ENCODE results near the gene BAG3.

BAG3 gene

DNA sequence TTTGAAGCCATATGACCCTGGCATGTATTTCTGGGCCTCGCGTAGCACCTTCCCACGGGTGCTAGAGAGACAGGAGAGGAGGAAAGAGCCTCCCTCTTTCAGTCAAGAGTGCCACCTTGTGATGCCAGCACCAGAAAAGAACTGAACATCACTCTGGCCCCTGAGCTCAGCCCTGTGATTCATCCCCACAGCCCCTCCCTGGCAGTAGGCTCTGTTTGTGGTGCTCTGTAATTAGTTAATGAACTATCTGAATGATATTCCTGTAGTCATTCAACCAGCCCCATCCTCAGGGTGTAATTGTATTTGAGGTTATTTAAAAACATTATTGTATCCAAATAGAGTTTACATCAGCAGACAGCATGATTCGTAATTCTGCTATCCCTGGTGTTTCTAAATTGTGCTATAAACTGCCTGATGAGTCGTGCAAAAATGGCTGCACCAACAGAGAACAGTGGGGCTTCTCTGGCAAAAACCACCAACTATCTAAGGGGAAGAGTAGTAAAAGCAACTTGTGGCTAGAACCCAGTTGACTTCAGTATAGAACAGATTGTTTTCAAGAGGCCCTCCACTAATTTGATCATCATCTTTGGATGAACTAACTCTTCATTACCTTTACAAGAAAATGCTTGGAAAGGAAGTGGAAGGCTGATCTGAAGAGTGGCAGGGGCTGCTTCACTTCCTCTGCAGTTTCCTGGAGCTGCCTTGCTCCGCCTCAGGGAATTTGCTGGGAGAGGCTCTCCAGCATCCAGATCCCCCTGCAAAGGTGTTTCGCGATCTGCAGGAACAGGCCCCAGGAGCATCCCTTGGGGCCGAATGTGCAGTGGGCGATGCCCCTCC, 30.7 kb upstream of the BAG3 start:
- H3K4me1 ChIP-seq (ENCODE audit: insufficient read depth, low read length): peaks cover 5% of the 10 kb centered on the region
- no peaks in the 10 kb centered on the region for H3K36me3 ChIP-seq (ENCODE audit: insufficient read depth, low read length)
- H3K4me3 ChIP-seq (ENCODE audit: low read length): no peak overlapping the region
- no peaks in the 10 kb centered on the region for H3K27me3 ChIP-seq (ENCODE audit: insufficient read depth, low read length)
- H2AFZ ChIP-seq (ENCODE audit: low read depth, low read length): no peak overlapping the region
- H3K9me3 ChIP-seq (ENCODE audit: low read length): no peaks in the 10 kb centered on the region

DNA sequence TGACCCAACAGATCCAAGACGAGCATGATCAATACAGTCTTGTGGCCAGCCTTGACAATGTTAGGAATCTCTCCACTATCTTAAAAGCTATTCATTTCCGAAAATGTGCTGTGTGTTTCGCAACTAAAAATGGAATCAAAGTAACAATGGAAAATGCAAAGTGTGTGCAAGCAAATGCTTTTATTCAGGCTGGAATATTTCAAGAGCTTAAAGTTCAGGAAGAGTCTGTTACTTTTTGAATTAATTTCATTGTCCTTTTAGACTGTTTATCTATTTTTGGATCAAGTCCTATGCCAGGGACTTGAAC, 30.1 kb upstream of the BAG3 start:
- no peaks in the 10 kb centered on the region for H3K27me3 ChIP-seq (ENCODE audit: insufficient read depth, low read length)
- H3K4me3 ChIP-seq (ENCODE audit: low read length): no peak overlapping the region
- H3K4me1 ChIP-seq (ENCODE audit: insufficient read depth, low read length): peaks cover 5% of the 10 kb centered on the region
- H2AFZ ChIP-seq (ENCODE audit: low read depth, low read length): no peak overlapping the region
- no peaks in the 10 kb centered on the region for H3K36me3 ChIP-seq (ENCODE audit: insufficient read depth, low read length)
- no peaks in the 10 kb centered on the region for H3K9me3 ChIP-seq (ENCODE audit: low read length)

DNA sequence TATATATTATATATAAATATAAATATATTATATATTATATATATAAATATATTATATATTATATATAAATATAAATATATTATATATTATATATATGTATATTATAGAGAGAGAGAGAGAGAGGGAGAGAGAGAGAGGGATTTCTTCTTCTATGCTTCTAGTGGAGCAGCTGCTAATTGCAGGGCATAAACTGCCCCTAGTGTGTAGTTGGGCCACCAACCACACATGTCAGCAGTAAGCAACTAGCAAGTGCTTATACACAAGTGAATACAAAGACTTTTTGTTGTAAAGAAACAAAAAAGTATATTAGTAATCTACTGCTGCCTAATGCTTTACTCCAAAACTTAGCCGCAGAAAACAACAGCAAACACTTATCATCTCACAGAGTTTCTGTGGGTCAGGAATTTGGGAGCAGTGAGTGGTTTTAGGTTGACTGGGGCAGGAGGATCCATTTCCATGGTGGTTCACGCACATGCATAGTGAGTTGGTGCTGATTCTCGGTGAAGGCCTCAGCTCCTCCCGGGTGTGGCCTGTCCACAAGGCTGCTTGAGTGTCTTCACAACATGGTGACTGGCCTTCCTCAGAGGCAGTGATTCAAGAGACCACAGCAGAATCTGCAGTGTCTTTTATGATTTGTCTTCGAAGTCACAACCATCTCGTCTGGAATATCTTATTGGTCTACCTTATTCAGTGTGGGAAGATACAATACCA, 25.5 kb upstream of the BAG3 start:
- no peak overlapping the region for H2AFZ ChIP-seq (ENCODE audit: low read depth, low read length)
- no peaks in the 10 kb centered on the region for H3K9me3 ChIP-seq (ENCODE audit: low read length)
- no peak overlapping the region for H3K4me3 ChIP-seq (ENCODE audit: low read length)
- no peaks in the 10 kb centered on the region for H3K27me3 ChIP-seq (ENCODE audit: insufficient read depth, low read length)
- no peaks in the 10 kb centered on the region for H3K36me3 ChIP-seq (ENCODE audit: insufficient read depth, low read length)
- H3K4me1 ChIP-seq (ENCODE audit: insufficient read depth, low read length): peaks cover 3% of the 10 kb centered on the region

DNA sequence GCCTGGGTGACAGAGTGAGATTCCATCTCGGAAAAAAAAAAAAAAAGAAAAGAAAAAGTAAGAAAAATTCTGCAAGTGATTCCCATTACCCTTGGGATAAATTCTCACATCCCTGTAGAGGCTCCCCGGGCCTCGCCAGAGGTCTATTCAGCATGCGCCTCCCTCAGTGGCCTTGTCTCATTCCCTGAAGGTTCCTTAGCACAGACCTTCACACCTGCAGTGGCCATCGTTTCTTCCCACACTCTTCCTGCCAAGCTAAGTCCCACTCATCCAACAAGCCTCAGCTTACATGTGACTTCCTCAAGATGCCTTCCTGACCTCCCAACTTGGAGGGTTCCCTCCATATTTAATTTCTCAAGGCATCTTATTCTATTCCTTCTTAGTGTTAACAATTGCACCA, 20.9 kb upstream of the BAG3 start:
- Histone ChIP-seq H3K4me3 (ENCODE audit: low read length) (no peak overlapping the region), H3K27me3 (ENCODE audit: insufficient read depth, low read length) (no peaks in the 10 kb centered on the region), H3K4me1 (ENCODE audit: insufficient read depth, low read length) (no peaks in the 10 kb centered on the region), H2AFZ (ENCODE audit: low read depth, low read length) (no peak overlapping the region), H3K9me3 (ENCODE audit: low read length) (no peaks in the 10 kb centered on the region), H3K36me3 (ENCODE audit: insufficient read depth, low read length) (no peaks in the 10 kb centered on the region)

DNA sequence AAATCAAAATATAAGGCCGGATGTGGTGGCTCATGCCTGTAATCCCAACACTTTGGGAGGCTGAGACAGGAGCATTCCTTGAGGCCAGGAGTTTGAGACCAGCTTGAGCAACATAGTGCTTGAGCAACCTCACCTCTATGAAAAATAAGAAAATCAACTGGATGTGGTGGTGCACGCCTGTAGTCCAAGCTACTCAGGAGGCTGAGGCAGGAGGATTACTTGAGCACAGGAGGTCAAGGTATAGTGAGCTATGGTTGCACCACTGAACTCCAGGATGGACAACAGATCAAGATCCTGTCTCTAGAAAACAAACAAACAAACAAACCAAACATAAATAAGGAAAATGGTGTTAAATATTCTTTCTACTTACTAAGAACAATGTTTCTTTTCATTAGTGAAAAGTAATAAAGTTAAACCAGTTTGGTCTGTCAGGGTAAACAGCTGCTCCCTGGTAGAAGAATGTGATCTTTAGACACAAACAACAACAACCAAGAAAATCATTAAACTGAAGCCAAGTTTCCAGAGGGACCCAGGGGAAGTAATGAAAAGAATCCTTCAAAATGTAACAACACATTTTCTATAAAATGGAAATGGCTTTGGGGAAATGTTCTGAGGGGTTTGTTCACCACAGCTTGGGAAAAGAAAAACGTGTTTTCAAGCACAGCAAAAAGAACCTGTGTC, 17.5 kb upstream of the BAG3 start:
- no peaks in the 10 kb centered on the region for H3K36me3 ChIP-seq (ENCODE audit: insufficient read depth, low read length)
- H2AFZ ChIP-seq (ENCODE audit: low read depth, low read length): no peak overlapping the region
- no peak overlapping the region for H3K4me3 ChIP-seq (ENCODE audit: low read length)
- no peaks in the 10 kb centered on the region for H3K27me3 ChIP-seq (ENCODE audit: insufficient read depth, low read length)
- no peaks in the 10 kb centered on the region for H3K9me3 ChIP-seq (ENCODE audit: low read length)
- no peaks in the 10 kb centered on the region for H3K4me1 ChIP-seq (ENCODE audit: insufficient read depth, low read length)

DNA sequence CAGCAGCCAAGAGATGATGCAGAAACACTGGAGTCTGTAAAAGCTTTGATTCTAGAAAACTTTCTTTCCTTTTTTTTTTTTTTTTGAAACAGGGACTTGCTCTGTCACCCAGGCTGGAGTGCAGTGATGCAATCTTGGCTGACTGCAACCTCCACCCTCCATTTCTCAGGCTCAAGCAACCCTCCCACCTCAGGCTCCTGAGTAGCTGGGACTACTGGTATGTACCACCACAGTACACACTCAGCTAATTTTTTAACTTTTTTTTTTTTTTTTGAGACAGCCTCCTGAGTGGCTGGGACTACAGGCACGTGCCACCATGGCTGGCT, 17.0 kb upstream of the BAG3 start:
- Histone ChIP-seq H2AFZ (ENCODE audit: low read depth, low read length) (no peak overlapping the region), H3K36me3 (ENCODE audit: insufficient read depth, low read length) (no peaks in the 10 kb centered on the region), H3K4me3 (ENCODE audit: low read length) (no peak overlapping the region), H3K27me3 (ENCODE audit: insufficient read depth, low read length) (no peaks in the 10 kb centered on the region), H3K4me1 (ENCODE audit: insufficient read depth, low read length) (no peaks in the 10 kb centered on the region), H3K9me3 (ENCODE audit: low read length) (no peaks in the 10 kb centered on the region)

- Histone ChIP-seq H3K9me3 (ENCODE audit: low read length) (no peaks in the 10 kb centered on the region), H2AFZ (ENCODE audit: low read depth, low read length) (no peak overlapping the region), H3K36me3 (ENCODE audit: insufficient read depth, low read length) (no peaks in the 10 kb centered on the region), H3K27me3 (ENCODE audit: insufficient read depth, low read length) (no peaks in the 10 kb centered on the region), H3K4me3 (ENCODE audit: low read length) (no peak overlapping the region), H3K4me1 (ENCODE audit: insufficient read depth, low read length) (no peaks in the 10 kb centered on the region)
Measured at GRCh38 chr10:119637631-119638030, 13.5 kb upstream of the BAG3 start.

DNA sequence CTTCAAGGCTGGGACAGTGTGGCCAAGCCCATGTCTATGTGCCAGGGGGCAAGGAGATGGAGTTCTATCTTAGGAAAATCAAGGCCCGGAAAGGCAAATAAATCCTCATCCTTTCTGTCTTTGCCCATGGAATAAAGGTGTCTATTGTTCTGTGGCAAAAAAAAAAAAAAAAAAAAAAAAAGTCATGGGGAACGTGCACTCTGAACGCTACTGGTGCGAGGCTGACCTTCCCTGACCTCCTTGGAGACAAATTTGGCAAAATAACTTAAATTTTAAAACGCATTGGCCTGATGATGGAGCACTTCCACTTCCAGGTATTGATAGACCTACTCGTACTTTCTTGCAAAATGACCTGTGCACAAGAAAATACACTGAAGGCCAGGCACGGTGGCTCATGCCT, 12.2 kb upstream of the BAG3 start:
- Histone ChIP-seq H2AFZ (ENCODE audit: low read depth, low read length) (no peak overlapping the region), H3K4me3 (ENCODE audit: low read length) (no peak overlapping the region), H3K9me3 (ENCODE audit: low read length) (no peaks in the 10 kb centered on the region), H3K36me3 (ENCODE audit: insufficient read depth, low read length) (no peaks in the 10 kb centered on the region), H3K27me3 (ENCODE audit: insufficient read depth, low read length) (no peaks in the 10 kb centered on the region), H3K4me1 (ENCODE audit: insufficient read depth, low read length) (no peaks in the 10 kb centered on the region)

DNA sequence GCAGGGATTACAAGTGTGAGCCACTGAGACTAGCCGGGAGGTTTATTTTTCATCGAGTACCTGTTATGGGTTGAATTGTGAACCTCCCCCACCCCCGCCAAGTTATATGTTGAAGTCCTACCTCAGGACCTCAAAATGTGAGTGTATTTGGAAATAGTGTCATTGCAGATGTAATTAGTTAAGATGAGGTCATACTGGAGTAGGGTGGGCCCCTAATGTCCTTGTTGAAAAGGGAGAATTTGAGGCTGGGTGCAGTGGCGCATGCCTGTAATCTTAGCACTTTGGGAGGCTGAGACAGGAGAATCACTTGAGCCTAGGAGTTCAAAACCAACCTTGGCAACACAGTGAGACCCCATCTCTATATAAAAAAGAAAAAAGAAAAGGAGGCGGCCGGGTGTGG, 10.8 kb upstream of the BAG3 start:
- no peaks in the 10 kb centered on the region for H3K36me3 ChIP-seq (ENCODE audit: insufficient read depth, low read length)
- no peak overlapping the region for H3K4me3 ChIP-seq (ENCODE audit: low read length)
- no peaks in the 10 kb centered on the region for H3K9me3 ChIP-seq (ENCODE audit: low read length)
- no peak overlapping the region for H2AFZ ChIP-seq (ENCODE audit: low read depth, low read length)
- no peaks in the 10 kb centered on the region for H3K27me3 ChIP-seq (ENCODE audit: insufficient read depth, low read length)
- H3K4me1 ChIP-seq (ENCODE audit: insufficient read depth, low read length): no peaks in the 10 kb centered on the region

- Histone ChIP-seq H3K27me3 (ENCODE audit: insufficient read depth, low read length) (no peaks in the 10 kb centered on the region), H2AFZ (ENCODE audit: low read depth, low read length) (no peak overlapping the region), H3K4me1 (ENCODE audit: insufficient read depth, low read length) (no peaks in the 10 kb centered on the region), H3K9me3 (ENCODE audit: low read length) (no peaks in the 10 kb centered on the region), H3K36me3 (ENCODE audit: insufficient read depth, low read length) (no peaks in the 10 kb centered on the region), H3K4me3 (ENCODE audit: low read length) (no peak overlapping the region)
Measured at GRCh38 chr10:119640875-119641526, 10.2 kb upstream of the BAG3 start.

- H3K9me3 ChIP-seq (ENCODE audit: low read length): no peaks in the 10 kb centered on the region
- no peak overlapping the region for H2AFZ ChIP-seq (ENCODE audit: low read depth, low read length)
- H3K36me3 ChIP-seq (ENCODE audit: insufficient read depth, low read length): no peaks in the 10 kb centered on the region
- no peak overlapping the region for H3K4me3 ChIP-seq (ENCODE audit: low read length)
- no peaks in the 10 kb centered on the region for H3K4me1 ChIP-seq (ENCODE audit: insufficient read depth, low read length)
- H3K27me3 ChIP-seq (ENCODE audit: insufficient read depth, low read length): no peaks in the 10 kb centered on the region
Measured at GRCh38 chr10:119642556-119643111, 8.5 kb upstream of the BAG3 start.

GRCh38 chr10:119643306-119644204, 7.6 kb upstream of the BAG3 start:
- Histone ChIP-seq H3K9me3 (ENCODE audit: low read length) (no peaks in the 10 kb centered on the region), H3K4me3 (ENCODE audit: low read length) (no peak overlapping the region)

More at GRCh38 chr10:119643306-119644204, 7.6 kb upstream of the BAG3 start:
- no peaks in the 10 kb centered on the region for H3K27me3 ChIP-seq (ENCODE audit: insufficient read depth, low read length)
- H2AFZ ChIP-seq (ENCODE audit: low read depth, low read length): no peak overlapping the region
- no peaks in the 10 kb centered on the region for H3K36me3 ChIP-seq (ENCODE audit: insufficient read depth, low read length)
- no peaks in the 10 kb centered on the region for H3K4me1 ChIP-seq (ENCODE audit: insufficient read depth, low read length)

Measured in neuron (in vitro differentiated cells).